Subcutaneous adipose tissue (tissue), 4 donors: ENCODE data around the gene EIF3I. TPM values are rescaled to one million over a fixed set of nuclear protein-coding genes. Genes with fewer than 3 reads are reported as not detected.

Source experiments
- total RNA-seq, 4 donors: library from RNA; depleted of rRNA; stranded (reverse); fragments of >200 nt; gene quantifications; one replicate each; pipeline ENCODE4 v1.1.0, GENCODE V29; 2016
- TF ChIP-seq, protein P1 (sequence below): fragments of 450-650 bp; IDR thresholded peaks from one replicate; pipeline ENCODE4 v1.5.1; 2016; ENCODE audit warnings: low read depth, mild to moderate bottlenecking, control low read depth, antibody characterized with exemption, moderate library complexity

The EIF3I gene
- total RNA-seq, 4 donors from 2014 or later = 137 to 166 (median 147) TPM

DNA sequence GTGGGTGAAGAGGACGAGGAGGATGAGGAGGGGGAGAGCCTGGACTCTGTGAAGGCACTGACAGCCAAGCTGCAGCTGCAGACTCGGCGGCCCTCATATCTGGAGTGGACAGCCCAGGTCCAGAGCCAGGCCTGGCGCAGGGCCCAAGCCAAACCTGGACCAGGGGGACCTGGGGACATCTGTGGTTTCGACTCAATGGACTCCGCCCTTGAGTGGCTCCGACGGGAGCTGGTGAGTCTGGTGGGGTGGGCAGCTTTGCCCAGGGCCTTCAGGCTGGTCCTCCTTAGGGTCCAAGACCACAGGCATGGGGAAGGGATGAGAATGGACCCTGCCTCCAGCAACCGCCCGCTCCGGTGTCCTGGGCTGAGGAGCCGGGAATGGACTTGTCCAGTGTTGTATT is 25.2 kb downstream of the EIF3I start:
- TF ChIP-seq, protein P1, sequence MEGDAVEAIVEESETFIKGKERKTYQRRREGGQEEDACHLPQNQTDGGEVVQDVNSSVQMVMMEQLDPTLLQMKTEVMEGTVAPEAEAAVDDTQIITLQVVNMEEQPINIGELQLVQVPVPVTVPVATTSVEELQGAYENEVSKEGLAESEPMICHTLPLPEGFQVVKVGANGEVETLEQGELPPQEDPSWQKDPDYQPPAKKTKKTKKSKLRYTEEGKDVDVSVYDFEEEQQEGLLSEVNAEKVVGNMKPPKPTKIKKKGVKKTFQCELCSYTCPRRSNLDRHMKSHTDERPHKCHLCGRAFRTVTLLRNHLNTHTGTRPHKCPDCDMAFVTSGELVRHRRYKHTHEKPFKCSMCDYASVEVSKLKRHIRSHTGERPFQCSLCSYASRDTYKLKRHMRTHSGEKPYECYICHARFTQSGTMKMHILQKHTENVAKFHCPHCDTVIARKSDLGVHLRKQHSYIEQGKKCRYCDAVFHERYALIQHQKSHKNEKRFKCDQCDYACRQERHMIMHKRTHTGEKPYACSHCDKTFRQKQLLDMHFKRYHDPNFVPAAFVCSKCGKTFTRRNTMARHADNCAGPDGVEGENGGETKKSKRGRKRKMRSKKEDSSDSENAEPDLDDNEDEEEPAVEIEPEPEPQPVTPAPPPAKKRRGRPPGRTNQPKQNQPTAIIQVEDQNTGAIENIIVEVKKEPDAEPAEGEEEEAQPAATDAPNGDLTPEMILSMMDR = no peak

DNA sequence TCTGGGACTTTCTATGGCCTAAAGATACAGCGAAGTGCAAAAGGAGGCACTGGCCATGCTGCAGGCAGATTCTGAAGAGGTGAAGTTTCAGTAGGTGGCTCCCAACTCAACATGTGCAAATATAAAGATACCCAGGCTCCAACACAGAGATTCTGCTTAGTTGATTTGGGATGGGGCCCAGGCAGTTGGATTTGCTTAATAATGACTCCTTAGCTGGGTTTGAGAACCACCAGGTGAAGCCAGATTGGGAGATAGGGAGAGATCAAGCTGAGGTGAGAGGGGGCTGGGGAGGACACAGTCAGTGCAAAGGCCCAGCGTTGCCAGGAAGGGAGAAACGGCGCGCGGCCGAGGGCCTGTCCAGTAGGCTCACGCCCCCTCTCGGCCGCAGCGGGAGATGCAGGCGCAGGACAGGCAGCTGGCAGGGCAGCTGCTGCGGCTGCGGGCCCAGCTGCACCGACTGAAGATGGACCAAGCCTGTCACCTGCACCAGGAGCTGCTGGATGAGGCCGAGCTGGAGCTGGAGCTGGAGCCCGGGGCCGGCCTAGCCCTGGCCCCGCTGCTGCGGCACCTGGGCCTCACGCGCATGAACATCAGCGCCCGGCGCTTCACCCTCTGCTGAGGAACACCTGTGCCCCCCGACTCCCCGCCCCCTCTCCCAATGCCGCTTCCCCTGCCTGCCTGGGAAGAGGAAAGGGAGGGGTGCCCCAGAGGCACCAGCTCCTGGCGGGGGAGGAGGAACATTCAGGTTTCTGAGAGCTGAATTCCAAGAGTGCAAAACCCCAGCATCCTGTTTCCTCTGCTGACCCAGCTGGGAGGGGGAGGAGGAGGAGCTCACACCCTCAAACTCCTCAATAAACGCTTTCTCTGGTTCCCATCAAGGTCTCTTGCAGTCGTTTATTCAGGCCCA is 26.0 kb downstream of the EIF3I start:
- TF ChIP-seq, protein P1 = no peak

DNA sequence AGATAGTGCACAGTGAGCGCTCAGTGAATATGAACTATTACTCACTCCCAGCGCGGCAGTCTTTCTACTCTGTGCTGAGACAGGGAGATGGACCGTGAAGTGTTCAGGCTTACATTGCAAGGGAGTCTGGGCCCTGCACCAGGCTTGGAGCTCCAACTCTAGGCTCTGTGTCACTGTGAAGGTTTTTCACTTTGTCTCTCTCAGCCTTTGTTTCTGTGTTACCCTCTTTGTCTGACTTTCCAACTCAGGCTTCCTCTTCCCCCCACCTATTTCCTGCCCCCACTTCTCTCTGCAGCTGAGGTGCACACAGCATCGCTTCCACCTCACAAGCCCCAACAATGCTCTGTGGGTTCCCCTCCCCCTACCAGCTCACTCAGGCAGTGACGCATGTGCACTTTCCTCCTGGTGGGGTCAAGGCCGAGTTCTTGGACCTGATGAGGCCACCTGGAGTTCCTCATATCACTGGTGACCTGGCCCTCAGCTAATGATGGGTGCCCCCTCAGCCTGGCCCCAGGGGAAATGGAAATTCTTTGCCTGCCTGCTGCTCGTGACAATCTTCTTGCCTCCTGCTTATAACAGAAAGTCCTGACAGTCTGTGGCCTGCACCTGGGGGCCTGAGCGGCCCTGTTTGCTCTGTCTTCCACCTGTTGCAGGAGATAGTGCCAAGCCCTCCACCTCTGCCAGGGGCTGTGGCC is 27.8 kb downstream of the EIF3I start:
- TF ChIP-seq, protein P1 = no peak

DNA sequence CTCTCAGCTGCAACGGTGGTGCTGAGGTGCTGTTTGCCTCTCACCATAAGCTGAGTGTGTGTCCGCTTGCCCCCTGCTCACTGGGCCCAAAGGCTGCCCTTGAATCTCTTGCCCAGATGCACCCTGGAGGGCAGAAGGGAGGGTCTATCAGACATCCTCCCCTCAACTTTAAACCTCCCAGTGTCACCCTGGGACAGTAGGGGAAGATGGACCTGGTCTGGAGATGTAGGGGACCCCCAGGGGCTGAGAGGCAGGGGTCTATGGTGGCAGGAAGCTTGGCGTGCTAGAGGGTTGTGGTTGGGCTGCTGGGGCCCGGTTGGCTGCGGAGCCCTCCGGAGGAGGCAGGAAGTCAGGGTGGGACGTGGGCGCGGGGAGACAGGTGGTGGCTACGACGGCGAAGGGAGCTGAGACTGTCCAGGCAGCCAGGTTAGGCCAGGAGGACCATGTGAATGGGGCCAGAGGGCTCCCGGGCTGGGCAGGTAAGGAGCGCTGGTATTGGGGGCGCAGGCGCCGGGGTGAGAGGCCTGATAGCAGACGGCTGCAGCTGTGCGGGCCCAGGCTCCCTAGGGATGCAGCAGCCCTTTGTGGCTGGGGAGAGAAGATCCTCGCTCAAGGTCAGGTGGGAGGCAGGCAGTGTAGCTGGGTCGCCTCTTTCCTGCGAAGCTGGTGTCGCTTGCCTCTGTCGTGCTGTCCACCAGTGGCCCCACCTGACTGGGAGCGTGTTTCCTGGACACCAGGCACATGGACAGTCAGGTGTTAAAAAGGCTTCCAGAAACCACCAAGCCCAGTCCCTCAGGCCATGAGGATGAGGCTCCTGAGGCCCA is 28.9 kb downstream of the EIF3I start, which contains the start of gene LCK:
Gene LCK (plus strand): TSS at position 373 of the 824 bp plus-strand sequence. CDS start 23,065 bp downstream, outside the sequence.
- TF ChIP-seq, protein P1 = no peak

DNA sequence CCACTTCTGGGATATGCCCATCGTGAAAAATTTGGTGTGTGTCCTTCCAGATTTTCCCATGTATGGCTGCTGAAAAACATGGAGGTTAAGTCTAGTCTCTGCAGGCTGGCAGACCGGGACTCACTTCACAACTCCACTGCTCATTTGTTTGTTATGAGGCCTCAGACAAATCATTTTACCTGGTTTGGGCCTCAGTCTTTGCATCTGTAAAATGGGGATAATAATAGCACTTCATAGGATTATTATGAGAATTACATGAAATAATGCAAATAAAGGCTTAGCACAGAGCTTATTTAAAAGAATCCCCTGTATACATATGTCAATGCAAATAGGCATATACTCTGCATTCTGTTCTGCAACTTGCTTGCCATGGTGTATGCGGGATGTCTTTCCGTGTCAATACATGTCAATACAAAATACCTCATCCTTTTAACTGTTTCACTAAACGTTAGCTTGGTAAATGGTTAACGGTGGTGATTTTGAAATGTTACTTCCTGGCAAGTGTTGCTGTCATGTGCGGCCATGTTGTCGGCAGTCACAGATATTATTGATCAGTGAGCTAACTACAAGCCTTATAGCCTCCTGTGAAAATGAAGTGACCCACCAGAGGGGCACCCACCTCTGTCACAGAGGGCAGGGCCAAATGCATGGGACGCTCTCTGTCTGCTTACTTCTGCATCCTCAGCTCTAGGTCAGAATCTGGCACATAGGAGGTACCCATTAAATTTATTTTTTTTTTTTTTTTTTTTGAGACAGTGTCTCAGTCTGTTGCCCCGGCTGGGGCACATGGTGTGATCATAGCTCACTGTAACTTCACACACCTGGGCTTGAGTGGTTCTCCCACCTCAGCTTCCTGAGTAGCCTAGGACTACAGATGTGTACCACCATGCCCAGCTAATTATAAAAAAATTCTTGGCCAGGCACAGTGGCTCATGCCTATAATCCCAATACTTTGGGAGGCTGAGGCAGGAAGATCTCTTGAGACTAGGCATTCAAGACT is 33.2 kb downstream of the EIF3I start:
- TF ChIP-seq, protein P1 = no peak

DNA sequence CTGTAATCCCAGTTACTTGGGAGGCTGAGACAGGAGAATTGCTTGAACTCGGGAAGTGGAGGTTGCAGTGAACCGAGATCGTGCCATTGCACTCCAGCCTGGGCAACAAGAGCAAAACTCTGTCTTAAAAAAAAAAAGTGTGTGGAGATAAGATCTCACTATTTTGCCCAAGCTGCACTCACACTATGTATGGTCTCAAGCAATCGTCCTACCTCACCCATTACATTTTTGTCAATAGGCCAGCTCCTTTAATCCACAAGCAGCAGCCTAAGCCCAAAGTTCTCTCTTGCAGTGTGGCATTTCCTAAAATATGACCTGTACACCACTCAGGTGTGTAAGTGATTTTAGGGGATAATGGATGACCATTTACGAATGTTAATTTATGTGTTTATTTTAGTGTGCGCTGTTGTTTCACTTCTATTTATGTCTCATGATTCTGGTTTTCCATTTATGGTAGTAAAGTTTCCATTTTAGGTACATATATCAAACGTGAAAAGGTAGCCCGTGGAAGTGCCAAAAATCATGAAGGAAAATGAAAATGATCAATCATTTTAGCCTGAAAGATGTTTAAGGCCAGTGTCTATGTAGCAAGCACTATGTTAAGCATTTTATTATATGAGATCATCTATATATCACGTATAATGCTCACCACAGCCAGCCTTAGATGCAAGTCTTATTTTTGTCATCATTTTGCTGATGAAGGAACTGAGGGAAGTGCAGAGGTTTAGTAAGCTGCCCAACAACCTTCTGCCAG is 34.4 kb downstream of the EIF3I start:
- TF ChIP-seq, protein P1 = no peak
